ENCODE data around the gene MAG. TPM values are rescaled to one million over a fixed set of nuclear protein-coding genes. Genes with fewer than 3 reads are reported as not detected.

The MAG gene
- total RNA-seq, 1 donor from 2014 or later, result not detected

DNA sequence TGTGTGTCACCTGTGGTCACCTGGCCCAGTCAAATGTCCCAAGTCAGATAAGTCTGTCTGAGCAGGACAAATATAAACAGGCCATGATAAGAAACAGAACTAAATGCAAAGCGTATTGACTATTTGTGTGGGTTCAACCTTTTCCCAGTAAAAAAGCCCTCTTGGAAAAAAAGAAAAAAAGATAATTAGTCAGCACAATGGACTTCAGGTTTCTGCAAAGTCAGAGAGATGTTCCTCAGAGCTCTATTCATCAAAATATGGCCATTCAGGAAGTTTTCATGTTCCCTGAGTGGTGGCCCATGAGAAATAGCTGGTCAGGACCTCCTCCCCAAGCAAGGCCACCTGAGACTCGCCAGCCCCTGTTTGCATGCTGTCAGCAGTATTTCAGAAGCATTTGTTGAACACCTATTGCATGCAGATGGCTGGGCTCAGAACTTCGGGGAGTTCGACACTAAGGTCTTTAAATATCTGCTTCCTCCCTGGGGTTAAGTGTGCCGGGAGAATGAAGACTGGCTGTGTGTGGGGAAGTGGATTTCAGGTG, 69.0 kb downstream of the MAG start:
- no peak overlapping the region for H3K4me3 Mint-ChIP-seq

DNA sequence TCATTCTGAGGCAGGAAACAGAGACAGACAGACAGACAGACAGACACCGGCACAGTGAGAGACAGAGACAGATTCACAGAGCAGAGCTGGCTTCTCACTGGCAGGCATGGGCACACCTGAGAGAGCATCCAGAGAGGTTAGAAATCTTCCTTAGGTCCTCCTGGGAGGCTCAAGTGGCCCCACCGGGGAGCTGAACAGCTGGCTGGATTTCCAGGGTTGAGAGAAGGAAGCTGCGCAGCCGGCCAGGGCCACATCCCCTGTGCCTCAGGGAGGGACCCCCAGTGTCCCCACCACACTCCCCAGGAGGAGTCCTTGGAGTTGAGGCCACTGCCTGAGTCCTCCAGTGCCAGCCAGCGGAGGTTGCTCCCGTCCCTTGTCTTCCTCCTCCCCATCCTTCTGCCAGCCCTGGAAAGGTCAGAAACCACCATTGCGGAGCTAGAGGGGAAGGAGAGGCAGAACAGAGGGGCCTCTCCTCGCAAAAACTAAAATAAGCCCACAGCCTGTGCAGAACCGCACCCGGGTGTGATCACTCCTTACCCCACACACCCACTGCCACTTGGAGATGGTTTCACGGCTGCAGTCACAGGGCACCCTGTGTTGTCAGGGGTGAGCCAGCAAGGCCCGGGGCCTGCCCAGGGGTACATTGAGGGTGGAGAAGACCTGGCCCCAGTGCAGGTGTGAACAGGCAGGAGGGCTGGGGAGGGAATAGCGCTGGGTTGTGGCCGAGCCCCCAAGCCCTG, 70.5 kb downstream of the MAG start:
- Mint-ChIP-seq H3K27ac (peak overlapping the region; percentile 56), H3K36me3 (ENCODE audit: low read depth) (no peaks in the 10 kb centered on the region), H3K9me3 (no peaks in the 10 kb centered on the region), H3K4me1 (peaks cover 7% of the 10 kb centered on the region), H3K4me3 (no peak overlapping the region), H3K27me3 (peaks cover 14% of the 10 kb centered on the region)
- DNase-seq, result no peak
- intact Hi-C loops (cut with micrococcal nuclease), result no loop called here

More for the DNA sequence above, 69.0 kb downstream of the MAG start:
- intact Hi-C loops (cut with micrococcal nuclease), result no loop called here
- no peak for DNase-seq
- H3K27ac Mint-ChIP-seq, result no peak overlapping the region
- no peaks in the 10 kb centered on the region for H3K36me3 Mint-ChIP-seq (ENCODE audit: low read depth)
- H3K27me3 Mint-ChIP-seq, result peaks cover 10% of the 10 kb centered on the region
- H3K9me3 Mint-ChIP-seq, result no peaks in the 10 kb centered on the region
- peaks cover 7% of the 10 kb centered on the region for H3K4me1 Mint-ChIP-seq

- Mint-ChIP-seq H3K27ac (no peak overlapping the region), H3K4me3 (no peak overlapping the region)
- DNase-seq, result no peak
Measured at GRCh38 chr19:35363001-35363590, 71.1 kb downstream of the MAG start.

More at GRCh38 chr19:35363001-35363590, 71.1 kb downstream of the MAG start:
- intact Hi-C loops (cut with micrococcal nuclease), result no loop called here
- Mint-ChIP-seq H3K4me1 (peaks cover 3% of the 10 kb centered on the region), H3K27me3 (peaks cover 21% of the 10 kb centered on the region), H3K36me3 (ENCODE audit: low read depth) (no peaks in the 10 kb centered on the region), H3K9me3 (no peaks in the 10 kb centered on the region)

Other genes starting within 250 kb of the MAG start
- not detected in 2 replicates for gene FXYD3, start 176.3 kb upstream of the MAG start, total RNA-seq
- gene LGI4, start 157.1 kb upstream of the MAG start, total RNA-seq, result 0.07 and 0.16 TPM in 2 replicates
- 0.79 TPM in 1 of 2 replicates, not detected in the other for gene FXYD1, start 153.3 kb upstream of the MAG start, total RNA-seq
- gene FXYD7, start 148.9 kb upstream of the MAG start, total RNA-seq, result 0.23 TPM in 1 of 2 replicates, not detected in the other
- 273 and 286 TPM in 2 replicates for gene FXYD5, start 137.4 kb upstream of the MAG start, total RNA-seq
- not detected in 2 replicates for gene FAM187B, start 63.4 kb upstream of the MAG start, total RNA-seq
- 2.2 and 2.8 TPM in 2 replicates for gene LSR, start 43.2 kb upstream of the MAG start, total RNA-seq
- 147 TPM in 2 replicates for gene USF2, start 23.2 kb upstream of the MAG start, total RNA-seq
- 0.40 TPM in 2 replicates for gene HAMP, start 9.6 kb upstream of the MAG start, total RNA-seq
- 3.4 and 4.1 TPM in 2 replicates for gene CD22, start 37.0 kb downstream of the MAG start, total RNA-seq
- gene FFAR1, start 55.7 kb downstream of the MAG start, total RNA-seq, result 0.12 and 0.14 TPM in 2 replicates
- 0.21 and 0.69 TPM in 2 replicates for gene FFAR3, start 66.3 kb downstream of the MAG start, total RNA-seq
- gene GPR42, start 78.9 kb downstream of the MAG start, total RNA-seq, result 0.21 TPM in 1 of 2 replicates, not detected in the other
- not detected in 2 replicates for gene FFAR2, start 156.1 kb downstream of the MAG start, total RNA-seq
- gene KRTDAP, start 198.3 kb downstream of the MAG start, total RNA-seq, result not detected in 2 replicates
- not detected in 2 replicates for gene DMKN, start 221.5 kb downstream of the MAG start, total RNA-seq
- gene SBSN, start 236.2 kb downstream of the MAG start, total RNA-seq, result not detected in 2 replicates
- gene GAPDHS, start 241.3 kb downstream of the MAG start, total RNA-seq, result not detected in 2 replicates

All from activated CD4-positive, alpha-beta T cell treated with anti-CD3 and anti-CD28 coated beads, Interleukin-2, amount 10 ng/mL, durations not matched to agents 24 days and 14 days (primary cell).